Stimulated activated CD4-positive, alpha-beta T cell treated with anti-CD3 and anti-CD28 coated beads, Interleukin-12 subunit alpha, Interleukin-12 subunit beta, amount 100 ng/mL, for 24 hours (primary cell): ENCODE measurements around the gene TMPRSS6.

Experiments
- DNase-seq, 2 experiments: peaks; one replicate each; pipeline ENCODE4 v3.0.0-alpha.2; 2020; ENCODE audit warnings: low read depth in 2 of 2

TMPRSS6 gene

GRCh38 chr22:37140686-37141323, 31.3 kb upstream of the TMPRSS6 start:
- DNase-seq = no peak

GRCh38 chr22:37139762-37140161, 30.2 kb upstream of the TMPRSS6 start:
- no peak for DNase-seq

GRCh38 chr22:37138849-37139561, 29.5 kb upstream of the TMPRSS6 start:
- no peak for DNase-seq

GRCh38 chr22:37137903-37138665, 28.6 kb upstream of the TMPRSS6 start:
- DNase-seq = no peak

- DNase-seq = no peak
These were observed 27.6 kb upstream of the TMPRSS6 start for GRCh38 chr22:37137131-37137530.

- no peak for DNase-seq
These were observed 25.5 kb upstream of the TMPRSS6 start for GRCh38 chr22:37135023-37135422.

- DNase-seq = no peak
These were observed 23.9 kb upstream of the TMPRSS6 start for GRCh38 chr22:37133304-37134018.

GRCh38 chr22:37132773-37133172, 23.3 kb upstream of the TMPRSS6 start:
- DNase-seq = no peak

- no peak for DNase-seq
These were observed 20.4 kb upstream of the TMPRSS6 start for GRCh38 chr22:37129866-37130441.

- no peak for DNase-seq
These were observed 19.2 kb upstream of the TMPRSS6 start for GRCh38 chr22:37128555-37129281.

- no peak for DNase-seq
These were observed 17.9 kb upstream of the TMPRSS6 start for GRCh38 chr22:37127350-37127878.

GRCh38 chr22:37126882-37127281, 17.4 kb upstream of the TMPRSS6 start:
- no peak for DNase-seq

- DNase-seq = no peak
These were observed 16.9 kb upstream of the TMPRSS6 start for GRCh38 chr22:37126383-37126782.

GRCh38 chr22:37123649-37124048, 14.1 kb upstream of the TMPRSS6 start:
- no peak for DNase-seq

GRCh38 chr22:37122598-37123180, 13.2 kb upstream of the TMPRSS6 start:
- no peak for DNase-seq

GRCh38 chr22:37121887-37122591, 12.5 kb upstream of the TMPRSS6 start:
- peak; percentile 85 to 90 for DNase-seq

GRCh38 chr22:37120569-37121340, 11.2 kb upstream of the TMPRSS6 start:
- DNase-seq = no peak

GRCh38 chr22:37119872-37120271, 10.4 kb upstream of the TMPRSS6 start:
- DNase-seq = no peak

GRCh38 chr22:37118083-37118482, 8.6 kb upstream of the TMPRSS6 start:
- no peak for DNase-seq
